NCI-H1436 treated with DMSO at 0.1 percent for 48 hours (cell line): ENCODE results near the gene PNMA3.
"Not testable (repeated sequence)": the region's sequence is repeated elsewhere in the genome, so short reads cannot be mapped to it uniquely, and the experiment has no call there.

Source experiments
- DNase-seq: peaks from one replicate; lab custom pipeline; 2025; lab: John Stamatoyannopoulos, UW

The PNMA3 gene

GRCh38 chrX:153074262-153074899 lies 18.1 kb downstream of the PNMA3 start:
- no peak for DNase-seq

GRCh38 chrX:153074935-153075334 lies 18.7 kb downstream of the PNMA3 start:
- no peak for DNase-seq

- no peak for DNase-seq
These were observed 19.1 kb downstream of the PNMA3 start for GRCh38 chrX:153075366-153075765.

GRCh38 chrX:153077437-153078135 lies 21.3 kb downstream of the PNMA3 start:
- DNase-seq, result not testable (repeated sequence)

GRCh38 chrX:153083238-153083923 lies 27.1 kb downstream of the PNMA3 start:
- DNase-seq, result not testable (repeated sequence)

- DNase-seq, result no peak
These were observed 46.1 kb downstream of the PNMA3 start for GRCh38 chrX:153102418-153102817.

- DNase-seq, result not testable (repeated sequence)
These were observed 48.7 kb downstream of the PNMA3 start for GRCh38 chrX:153104959-153105358.

- not testable (repeated sequence) for DNase-seq
These were observed 50.0 kb downstream of the PNMA3 start for GRCh38 chrX:153106092-153106801.
